K562 (cell line): ENCODE results near the gene ADM5.

Experiments
- EZH2 ChIP-seq: IDR thresholded peaks from 2 replicates; pipeline ENCODE4 v1.6.1; 2012; ENCODE audit warnings: low read depth, mild to moderate bottlenecking, inconsistent platforms, low read length, borderline replicate concordance
- NR1H2 ChIP-seq: sonication (generic); formaldehyde crosslinking; IDR thresholded peaks from 2 replicates; pipeline ENCODE4 v1.4.0; 2020; ENCODE audit warnings: mild to moderate bottlenecking, missing genetic modification reagents
- RAD21 ChIP-seq, 2 experiments: fragments of 250-450 bp in 1 of 2; fragments of 450-650 bp in 1 of 2; sonication (Bioruptor Pico) in 1 of 2; formaldehyde crosslinking in 1 of 2; IDR thresholded peaks in 1 of 2; conservative IDR thresholded peaks in 1 of 2; 2 replicates each; pipeline versions ENCODE4 v1.4.0 to v1.8.0; 2020 to 2022; ENCODE audit warnings: mild to moderate bottlenecking in 2 of 2, moderate library complexity in 1 of 2
- RHOXF2B ChIP-seq: fragments of 250-450 bp; sonication (Bioruptor Pico); conservative IDR thresholded peaks from 2 replicates; pipeline ENCODE4 v1.5.1; 2021
- SETDB1 ChIP-seq: IDR thresholded peaks from one replicate; pipeline ENCODE4 v1.6.1; 2012; ENCODE audit warnings: low read length, control low read depth, inconsistent platforms
- SIN3A ChIP-seq, 2 experiments: fragments of 150-350 bp in 1 of 2; IDR thresholded peaks; 2 replicates each; pipeline ENCODE4 v1.6.1; 2011 to 2016; ENCODE audit warnings: borderline replicate concordance in 2 of 2, low read depth in 2 of 2, low read length in 2 of 2, mild to moderate bottlenecking in 2 of 2, moderate library complexity in 2 of 2; ENCODE audit not compliant: control insufficient read depth in 1 of 2
- ZNF197 ChIP-seq: fragments of 200-800 bp; sonication (Bioruptor generic); IDR thresholded peaks from 2 replicates; pipeline ENCODE4 v1.6.1; 2016; ENCODE audit warnings: low read depth, missing genetic modification characterization, missing compliant biosample characterization
- TF ChIP-seq, protein P1 (sequence below): sonication (generic); formaldehyde crosslinking; IDR thresholded peaks from 2 replicates; pipeline ENCODE4 v1.8.0; 2023; ENCODE audit warnings: mild to moderate bottlenecking, missing genetic modification reagents

DNA sequence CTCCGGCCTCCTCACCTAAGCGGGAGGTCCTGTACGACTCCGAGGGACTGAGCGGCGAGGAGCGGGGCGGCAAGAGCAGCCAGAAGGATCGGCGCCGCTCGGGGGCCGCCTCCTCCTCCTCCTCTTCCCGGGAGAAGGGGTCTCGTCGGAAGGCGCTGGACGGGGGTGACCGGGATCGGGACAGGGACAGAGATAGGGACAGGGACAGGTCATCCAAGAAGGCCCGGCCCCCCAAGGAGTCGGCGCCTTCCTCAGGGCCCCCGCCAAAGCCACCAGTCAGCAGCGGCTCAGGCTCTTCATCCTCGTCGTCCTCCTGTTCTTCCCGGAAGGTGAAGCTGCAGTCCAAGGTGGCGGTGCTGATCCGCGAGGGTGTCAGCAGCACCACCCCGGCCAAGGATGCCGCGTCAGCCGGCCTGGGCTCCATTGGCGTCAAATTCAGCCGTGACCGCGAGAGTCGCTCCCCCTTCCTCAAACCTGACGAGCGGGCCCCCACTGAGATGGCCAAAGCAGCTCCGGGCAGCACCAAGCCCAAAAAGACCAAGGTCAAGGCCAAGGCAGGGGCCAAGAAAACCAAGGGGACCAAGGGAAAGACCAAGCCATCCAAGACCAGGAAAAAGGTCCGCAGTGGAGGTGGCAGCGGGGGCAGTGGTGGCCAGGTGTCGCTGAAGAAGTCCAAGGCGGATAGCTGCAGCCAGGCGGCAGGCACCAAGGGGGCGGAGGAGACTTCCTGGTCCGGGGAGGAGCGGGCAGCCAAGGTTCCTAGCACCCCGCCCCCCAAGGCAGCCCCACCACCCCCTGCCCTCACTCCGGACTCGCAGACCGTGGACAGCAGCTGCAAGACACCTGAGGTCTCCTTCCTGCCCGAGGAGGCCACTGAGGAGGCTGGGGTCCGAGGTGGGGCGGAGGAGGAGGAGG, 36.6 kb upstream of the ADM5 start:
- TF ChIP-seq RHOXF2B (CRISPR knock-in tag) = no peak
- no peak for TF ChIP-seq ZNF197
- TF ChIP-seq NR1H2 = no peak
- TF ChIP-seq, protein P1, sequence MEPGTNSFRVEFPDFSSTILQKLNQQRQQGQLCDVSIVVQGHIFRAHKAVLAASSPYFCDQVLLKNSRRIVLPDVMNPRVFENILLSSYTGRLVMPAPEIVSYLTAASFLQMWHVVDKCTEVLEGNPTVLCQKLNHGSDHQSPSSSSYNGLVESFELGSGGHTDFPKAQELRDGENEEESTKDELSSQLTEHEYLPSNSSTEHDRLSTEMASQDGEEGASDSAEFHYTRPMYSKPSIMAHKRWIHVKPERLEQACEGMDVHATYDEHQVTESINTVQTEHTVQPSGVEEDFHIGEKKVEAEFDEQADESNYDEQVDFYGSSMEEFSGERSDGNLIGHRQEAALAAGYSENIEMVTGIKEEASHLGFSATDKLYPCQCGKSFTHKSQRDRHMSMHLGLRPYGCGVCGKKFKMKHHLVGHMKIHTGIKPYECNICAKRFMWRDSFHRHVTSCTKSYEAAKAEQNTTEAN = no peak
- no peak for TF ChIP-seq EZH2
- TF ChIP-seq RAD21 (CRISPR knock-in tag; conservative IDR thresholded peaks at IDR 0.05 in 1 of 2, IDR thresholded peaks at IDR 0.05 in 1 of 2) = no peak
- TF ChIP-seq SIN3A (IDR thresholded peaks at IDR 0.05; ENCODE audit: borderline replicate concordance in 2 of 2, control insufficient read depth in 1 of 2, low read depth in 2 of 2, low read length in 2 of 2) = no peak
- TF ChIP-seq SETDB1 = no peak
